ENCODE data around the gene PLVAP. TPM values are rescaled to one million over a fixed set of nuclear protein-coding genes. Genes with fewer than 3 reads are reported as not detected.

The PLVAP gene
- polyA plus RNA-seq, 1 donor (not counting 4 experiments of a cell fraction or from before 2014, with no cell fraction given), result not detected

- Histone ChIP-seq H3K9me3 (ENCODE audit: control insufficient read depth, low read depth, low read length) (no peaks in the 10 kb centered on the region), H3K79me2 (ENCODE audit: control insufficient read depth, insufficient read depth, low read length) (no peaks in the 10 kb centered on the region), H4K20me1 (ENCODE audit: control insufficient read depth, extremely low read depth, insufficient read depth, low read length) (no peaks in the 10 kb centered on the region), H3K9me1 (ENCODE audit: control insufficient read depth, extremely low read depth, insufficient read depth, low read length) (no peaks in the 10 kb centered on the region), H3K27ac (ENCODE audit: control insufficient read depth, insufficient read depth, low read length) (no peak overlapping the region), H3K4me1 (ENCODE audit: control insufficient read depth, extremely low read depth, insufficient read depth, low read length) (no peaks in the 10 kb centered on the region), H3K4me3 (ENCODE audit: control insufficient read depth in 2 of 3, extremely low read depth in 1 of 3, insufficient read depth in 2 of 3, low read depth in 1 of 3, low read length in 3 of 3) (no peak overlapping the region), H3K36me3 (ENCODE audit: control insufficient read depth in 2 of 2, extremely low read depth in 1 of 2, insufficient read depth in 2 of 2, low read length in 2 of 2) (no peaks in the 10 kb centered on the region), H2AFZ (ENCODE audit: control insufficient read depth, low read length) (no peak overlapping the region), H3K27me3 (ENCODE audit: control insufficient read depth, extremely low read depth, insufficient read depth, low read length) (peaks cover 3% of the 10 kb centered on the region), H3K9ac (ENCODE audit: control insufficient read depth, extremely low read depth, insufficient read depth, low read length) (no peak overlapping the region), H3K4me2 (ENCODE audit: control insufficient read depth, extremely low read depth, insufficient read depth, low read depth, low read length) (no peak overlapping the region)
- DNase-seq (ENCODE audit: low read depth, low spot score) (no peak), FAIRE-seq (no peak)
- dilution Hi-C loops (cut with MboI; ENCODE audit: extremely low pct_ligation_motif_present, low sequenced_read_pairs), result no loop called here
- TF ChIP-seq CTCF (optimal IDR thresholded peaks at IDR 0.05 in 1 of 3, IDR thresholded peaks at IDR 0.05 in 1 of 3, conservative IDR thresholded peaks at IDR 0.05 in 1 of 3; ENCODE audit: extremely low read depth in 1 of 3, insufficient read depth in 2 of 3, low read length in 3 of 3) (no peak), EZH2 (IDR thresholded peaks at IDR 0.05; ENCODE audit: low read length) (no peak)
These were observed 29.7 kb upstream of the PLVAP start for GRCh38 chr19:17406887-17407196.

GRCh38 chr19:17406046-17406886, 29.1 kb upstream of the PLVAP start:
- Histone ChIP-seq H3K4me1 (ENCODE audit: control insufficient read depth, extremely low read depth, insufficient read depth, low read length) (no peaks in the 10 kb centered on the region), H4K20me1 (ENCODE audit: control insufficient read depth, extremely low read depth, insufficient read depth, low read length) (no peaks in the 10 kb centered on the region), H3K36me3 (ENCODE audit: control insufficient read depth in 2 of 2, extremely low read depth in 1 of 2, insufficient read depth in 2 of 2, low read length in 2 of 2) (no peaks in the 10 kb centered on the region), H3K9me3 (ENCODE audit: control insufficient read depth, low read depth, low read length) (no peaks in the 10 kb centered on the region), H3K27ac (ENCODE audit: control insufficient read depth, insufficient read depth, low read length) (no peak overlapping the region), H3K9me1 (ENCODE audit: control insufficient read depth, extremely low read depth, insufficient read depth, low read length) (no peaks in the 10 kb centered on the region), H3K79me2 (ENCODE audit: control insufficient read depth, insufficient read depth, low read length) (no peaks in the 10 kb centered on the region), H3K27me3 (ENCODE audit: control insufficient read depth, extremely low read depth, insufficient read depth, low read length) (peaks cover 3% of the 10 kb centered on the region), H3K4me2 (ENCODE audit: control insufficient read depth, extremely low read depth, insufficient read depth, low read depth, low read length) (no peak overlapping the region), H2AFZ (ENCODE audit: control insufficient read depth, low read length) (no peak overlapping the region), H3K4me3 (ENCODE audit: control insufficient read depth in 2 of 3, extremely low read depth in 1 of 3, insufficient read depth in 2 of 3, low read depth in 1 of 3, low read length in 3 of 3) (no peak overlapping the region), H3K9ac (ENCODE audit: control insufficient read depth, extremely low read depth, insufficient read depth, low read length) (no peak overlapping the region)
- DNase-seq (ENCODE audit: low read depth, low spot score) (no peak), FAIRE-seq (no peak)
- no peak for TF ChIP-seq CTCF (optimal IDR thresholded peaks at IDR 0.05 in 1 of 3, IDR thresholded peaks at IDR 0.05 in 1 of 3, conservative IDR thresholded peaks at IDR 0.05 in 1 of 3; ENCODE audit: extremely low read depth in 1 of 3, insufficient read depth in 2 of 3, low read length in 3 of 3)
- no peak for TF ChIP-seq EZH2 (IDR thresholded peaks at IDR 0.05; ENCODE audit: low read length)
- dilution Hi-C loops (cut with MboI; ENCODE audit: extremely low pct_ligation_motif_present, low sequenced_read_pairs), result no loop called here

Measured in keratinocyte (primary cell).